HG02840 (cell line): ENCODE results near the gene THOP1.

Source experiments
- ATAC-seq: cut with Tn5 transposase; IDR thresholded peaks from one replicate; pipeline ENCODE4 v1.9.1; 2021; ENCODE audit warnings: mild to moderate bottlenecking, moderate library complexity, moderate number of reproducible peaks; ENCODE audit not compliant: unreplicated experiment, low FRiP score

THOP1 gene

DNA sequence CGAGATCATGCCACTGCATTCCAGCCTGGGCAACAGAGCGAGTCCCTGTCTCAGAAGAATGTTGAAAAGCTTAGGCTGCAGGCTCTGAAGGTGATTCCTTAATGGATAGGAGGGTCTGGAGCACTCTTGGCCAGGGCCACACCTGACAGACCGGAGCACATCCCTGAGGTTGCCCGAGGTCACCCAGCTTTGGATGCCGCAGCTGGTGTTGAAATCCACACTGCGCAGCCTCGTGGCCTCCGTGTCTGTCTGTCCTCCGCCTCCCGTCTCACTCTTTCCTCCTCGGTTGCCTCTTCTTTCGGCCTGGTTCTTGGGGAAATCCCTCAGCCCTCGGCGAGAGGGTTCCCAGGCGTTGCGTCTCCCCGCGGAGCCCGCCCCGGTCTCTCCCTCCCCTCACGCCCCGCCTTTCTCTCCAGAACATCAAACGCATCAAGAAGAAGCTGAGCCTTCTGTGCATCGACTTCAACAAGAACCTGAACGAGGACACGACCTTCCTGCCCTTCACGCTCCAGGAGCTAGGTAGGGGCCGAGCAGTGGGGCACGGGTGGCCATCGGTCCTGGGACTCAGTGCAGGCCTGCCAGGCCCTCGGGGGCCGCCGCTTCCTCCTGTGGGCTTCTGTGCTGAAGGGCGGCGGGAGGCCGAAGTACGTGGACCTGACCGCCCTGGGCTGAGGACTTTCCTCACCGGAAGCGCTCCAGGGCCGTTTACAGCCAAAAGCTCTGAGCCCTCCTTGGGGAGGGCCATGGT is 14.1 kb downstream of the THOP1 start:
- no peak for ATAC-seq

DNA sequence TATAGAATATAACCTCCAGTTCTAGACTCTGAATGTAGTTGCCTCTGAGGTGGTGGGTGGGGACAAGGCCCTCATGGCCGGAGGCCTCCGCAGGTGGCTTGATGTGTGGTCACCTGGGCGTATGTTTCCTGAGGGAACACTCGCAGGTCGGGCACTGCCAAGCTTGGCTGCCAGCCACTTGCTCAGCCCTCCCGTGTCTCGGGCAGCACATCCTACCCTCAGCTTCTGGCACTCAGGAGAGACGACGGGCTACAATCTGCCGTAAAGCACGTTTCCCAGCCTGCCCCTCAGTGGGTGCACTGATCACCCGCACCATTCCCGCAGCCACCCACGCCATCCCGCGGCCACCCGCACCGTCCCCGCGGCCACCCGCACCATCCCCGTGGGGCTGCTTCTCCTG is 15.2 kb downstream of the THOP1 start:
- no peak for ATAC-seq

GRCh38 chr19:2802826-2803225 is 17.5 kb downstream of the THOP1 start:
- no peak for ATAC-seq

- ATAC-seq, result no peak
Measured at GRCh38 chr19:2803486-2804155, 18.3 kb downstream of the THOP1 start.

GRCh38 chr19:2804156-2805004 is 19.1 kb downstream of the THOP1 start:
- ATAC-seq, result no peak

GRCh38 chr19:2805261-2805900 is 20.1 kb downstream of the THOP1 start:
- no peak for ATAC-seq

DNA sequence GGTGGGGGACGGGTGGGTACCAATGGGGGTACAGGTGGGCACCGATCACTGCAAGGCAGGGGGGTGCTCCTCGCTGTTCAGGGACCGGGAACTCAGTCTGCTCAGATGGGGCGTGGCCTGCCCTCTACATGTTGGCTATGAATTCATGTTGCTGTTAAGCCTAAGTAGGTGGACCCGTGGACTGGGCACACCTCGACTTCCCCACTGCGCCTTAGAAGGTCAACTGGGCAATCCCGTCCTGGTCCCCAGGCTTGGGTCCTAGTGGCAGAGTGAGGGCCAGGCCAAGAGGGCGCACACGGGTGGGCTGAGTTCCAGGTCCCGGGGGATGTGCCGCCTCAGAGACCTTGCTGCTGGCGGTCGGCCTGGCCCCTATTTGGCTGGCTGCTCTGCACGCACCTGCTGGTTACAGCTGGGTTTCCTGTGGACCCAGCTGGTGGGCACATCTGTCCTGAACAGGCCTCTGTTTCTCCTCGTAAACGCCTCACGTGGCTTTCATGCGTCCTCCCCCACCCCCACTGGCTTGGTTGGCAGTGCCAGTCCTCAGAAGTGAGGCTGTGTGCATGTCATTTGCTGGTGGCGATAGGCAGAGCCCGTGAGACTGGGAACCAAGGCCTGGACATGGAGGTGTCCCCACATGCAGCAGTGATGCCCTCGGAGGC is 20.8 kb downstream of the THOP1 start:
- no peak for ATAC-seq

DNA sequence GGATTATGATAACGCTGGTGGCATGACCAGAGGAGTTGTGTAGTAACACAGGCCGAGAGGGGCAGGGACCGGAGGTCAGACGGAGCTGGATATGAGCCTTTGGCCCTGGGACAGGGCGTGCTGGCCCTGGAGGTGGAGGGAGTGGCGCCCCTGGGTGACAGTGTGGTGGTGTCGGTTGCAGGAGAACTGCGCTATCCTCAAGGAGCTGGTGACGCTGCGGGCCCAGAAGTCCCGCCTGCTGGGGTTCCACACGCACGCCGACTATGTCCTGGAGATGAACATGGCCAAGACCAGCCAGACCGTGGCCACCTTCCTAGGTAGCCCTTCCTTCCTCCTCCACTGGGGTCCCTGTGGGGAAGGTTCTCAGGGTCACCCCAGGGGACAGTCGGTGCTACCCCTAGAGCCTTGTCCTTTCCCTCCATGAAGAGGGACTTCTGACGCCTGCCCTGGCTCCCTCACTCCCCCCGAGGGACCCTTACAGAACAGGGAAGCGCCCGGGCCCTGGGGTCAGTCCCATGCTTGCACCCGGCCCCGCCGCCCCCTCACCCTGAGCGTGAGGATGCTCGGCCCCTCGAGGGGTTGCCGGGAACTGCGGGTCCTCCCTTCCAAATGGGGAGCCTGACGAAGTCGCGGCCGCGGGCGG is 21.6 kb downstream of the THOP1 start:
- no peak for ATAC-seq

DNA sequence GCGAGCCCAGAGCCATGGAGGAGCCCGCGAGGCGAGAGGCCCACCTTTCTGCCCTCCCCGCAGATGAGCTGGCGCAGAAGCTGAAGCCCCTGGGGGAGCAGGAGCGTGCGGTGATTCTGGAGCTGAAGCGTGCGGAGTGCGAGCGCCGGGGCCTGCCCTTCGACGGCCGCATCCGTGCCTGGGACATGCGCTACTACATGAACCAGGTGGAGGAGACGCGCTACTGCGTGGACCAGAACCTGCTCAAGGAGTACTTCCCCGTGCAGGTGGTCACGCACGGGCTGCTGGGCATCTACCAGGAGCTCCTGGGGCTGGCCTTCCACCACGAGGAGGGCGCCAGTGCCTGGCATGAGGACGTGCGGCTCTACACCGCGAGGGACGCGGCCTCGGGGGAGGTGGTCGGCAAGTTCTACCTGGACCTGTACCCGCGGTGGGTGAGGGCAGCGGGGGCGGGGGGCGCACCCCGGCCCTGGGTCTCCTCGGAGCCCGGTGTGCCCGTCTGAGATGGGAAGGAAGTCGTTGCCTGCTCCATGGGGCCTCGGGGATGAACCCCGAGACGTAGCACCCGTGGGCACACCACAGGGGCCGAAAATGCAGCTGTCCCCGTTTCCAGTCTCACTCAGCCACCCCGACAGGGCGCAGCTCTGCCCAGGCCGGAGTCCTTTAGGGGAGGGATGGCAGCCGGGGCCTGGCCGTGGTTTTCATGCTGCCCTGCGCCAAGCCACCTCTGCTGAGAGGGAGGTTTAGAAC is 22.3 kb downstream of the THOP1 start:
- no peak for ATAC-seq

- no peak for ATAC-seq
Measured at GRCh38 chr19:2808129-2808941, 23.0 kb downstream of the THOP1 start.

- no peak for ATAC-seq
Measured at GRCh38 chr19:2809387-2810140, 24.3 kb downstream of the THOP1 start.

DNA sequence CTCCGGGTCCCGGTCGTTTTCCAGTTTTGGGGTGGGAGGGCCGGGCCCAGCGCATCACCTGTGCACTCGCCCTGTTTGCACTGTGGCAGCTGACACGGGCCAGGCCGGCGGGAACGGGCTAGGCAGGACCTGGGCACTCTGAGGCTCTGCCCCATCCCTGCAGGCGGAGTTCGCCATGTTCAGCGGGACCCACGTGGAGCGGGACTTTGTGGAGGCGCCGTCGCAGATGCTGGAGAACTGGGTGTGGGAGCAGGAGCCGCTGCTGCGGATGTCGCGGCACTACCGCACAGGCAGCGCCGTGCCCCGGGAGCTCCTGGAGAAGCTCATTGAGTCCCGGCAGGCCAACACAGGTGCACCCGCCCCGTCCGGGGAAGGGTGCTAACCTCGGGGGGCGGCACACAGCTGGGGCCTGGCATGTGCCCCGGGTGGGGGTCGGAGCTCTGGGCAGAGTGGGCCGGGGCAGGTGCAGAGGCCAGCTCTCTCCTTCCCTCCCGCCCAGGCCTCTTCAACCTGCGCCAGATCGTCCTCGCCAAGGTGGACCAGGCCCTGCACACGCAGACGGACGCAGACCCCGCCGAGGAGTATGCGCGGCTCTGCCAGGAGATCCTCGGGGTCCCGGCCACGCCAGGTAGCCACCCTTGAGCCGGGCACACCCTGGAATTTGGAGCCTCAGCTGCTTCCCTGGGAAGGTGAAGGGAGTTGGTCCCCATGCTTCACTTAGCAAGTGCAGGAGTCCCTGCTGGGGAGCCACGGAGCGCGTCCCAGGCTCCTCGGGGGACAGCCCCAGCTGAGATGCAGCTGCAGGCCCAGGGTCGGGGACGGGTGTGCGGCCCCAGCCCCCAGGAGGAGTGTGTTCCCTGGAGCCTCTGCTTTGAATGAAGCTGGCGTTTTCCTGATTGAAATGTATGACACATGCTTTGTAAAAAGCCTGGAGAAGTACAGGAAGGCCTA is 25.1 kb downstream of the THOP1 start:
- ATAC-seq, result no peak

DNA sequence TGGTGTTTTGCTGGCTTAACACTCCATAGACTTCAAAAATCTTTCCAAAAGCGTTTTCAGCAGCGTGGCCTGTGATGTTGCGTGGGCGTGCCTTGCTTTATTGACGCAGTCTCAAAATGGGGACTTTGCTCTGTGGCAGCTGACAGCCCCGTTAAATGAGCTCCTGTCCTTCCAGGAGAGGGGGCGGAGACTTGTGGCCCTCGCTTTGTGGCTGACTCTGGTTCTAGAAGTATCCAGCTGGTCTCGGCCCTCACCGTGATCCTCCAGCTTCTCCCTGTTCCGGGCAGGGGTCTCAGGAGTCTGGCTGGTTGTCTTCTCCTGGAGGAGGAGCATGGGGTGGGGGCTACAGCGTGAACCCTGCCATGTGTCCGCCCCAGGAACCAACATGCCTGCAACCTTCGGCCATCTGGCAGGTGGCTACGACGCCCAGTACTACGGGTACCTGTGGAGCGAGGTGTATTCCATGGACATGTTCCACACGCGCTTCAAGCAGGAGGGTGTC is 26.0 kb downstream of the THOP1 start:
- no peak for ATAC-seq

GRCh38 chr19:2811735-2812413 is 26.6 kb downstream of the THOP1 start:
- ATAC-seq, result no peak

DNA sequence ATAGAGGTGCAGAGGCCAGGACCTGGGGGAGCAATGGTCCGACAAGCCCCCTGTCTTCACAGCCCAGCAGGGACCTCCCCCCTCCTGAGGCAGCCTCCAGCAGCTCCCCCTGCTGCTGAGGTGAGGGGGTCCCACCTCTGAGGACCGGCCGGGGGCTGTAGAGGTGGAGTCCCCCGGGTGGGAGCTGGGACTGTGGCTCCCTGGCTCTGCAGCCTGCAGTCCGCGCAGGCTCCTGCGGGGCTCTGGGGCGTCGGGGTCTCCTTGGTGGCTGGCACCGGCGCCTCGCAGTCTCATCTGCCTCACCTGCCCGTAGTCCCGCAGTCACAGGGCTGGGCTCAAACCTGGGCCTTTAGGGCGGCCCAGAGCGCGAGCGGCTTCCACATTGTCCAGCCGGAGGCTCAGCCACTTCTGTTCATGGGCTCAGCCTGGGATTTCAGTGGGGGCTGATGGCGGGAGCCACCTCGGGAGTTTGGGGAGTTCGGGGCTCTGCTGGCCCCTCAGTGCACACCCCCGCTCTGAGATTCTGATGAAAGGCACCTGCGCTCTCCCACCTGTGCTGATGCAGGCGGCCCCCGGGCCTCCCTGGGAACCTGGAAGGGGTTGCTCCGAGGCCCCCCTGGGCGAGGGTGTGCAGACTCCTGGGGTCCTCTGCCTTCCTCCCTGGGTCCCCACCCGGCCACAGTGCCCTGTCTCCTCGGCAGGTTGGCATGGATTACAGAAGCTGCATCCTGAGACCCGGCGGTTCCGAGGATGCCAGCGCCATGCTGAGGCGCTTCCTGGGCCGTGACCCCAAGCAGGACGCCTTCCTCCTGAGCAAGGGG is 27.3 kb downstream of the THOP1 start:
- no peak for ATAC-seq
